Liver (tissue), 9 donors: Measurements from ENCODE around the gene TMEM179. TPM values are rescaled to one million over a fixed set of nuclear protein-coding genes. Genes with fewer than 3 reads are reported as not detected.

Experiments used
- DNase-seq: peaks from one replicate; pipeline ENCODE4 v3.0.0-alpha.2; 2017; ENCODE audit warnings: low spot score
- H3K27ac ChIP-seq, 2 donors: one replicate each; pipeline ENCODE4 v1.7.0; 2013; ENCODE audit warnings: inconsistent platforms in 2 of 2, low read length in 2 of 2, control low read depth in 1 of 2, low read depth in 1 of 2, mild to moderate bottlenecking in 1 of 2
- H3K27me3 ChIP-seq, 4 donors: one replicate each; pipeline versions ENCODE4 v1.6.1 to v1.7.0; 2013; ENCODE audit warnings: low read length in 3 of 4, inconsistent platforms in 1 of 4, mild to moderate bottlenecking in 1 of 4, moderate library complexity in 1 of 4; ENCODE audit not compliant: control insufficient read depth in 4 of 4, insufficient read depth in 4 of 4
- H3K36me3 ChIP-seq, 4 donors: one replicate each; pipeline versions ENCODE4 v1.6.1 to v1.7.0; 2013; ENCODE audit warnings: low read length in 3 of 4, mild to moderate bottlenecking in 3 of 4, low read depth in 1 of 4, moderate library complexity in 1 of 4; ENCODE audit not compliant: control insufficient read depth in 4 of 4, insufficient read depth in 3 of 4
- H3K4me1 ChIP-seq, 4 donors: one replicate each; pipeline versions ENCODE4 v1.6.1 to v1.7.0; 2013; ENCODE audit warnings: low read length in 3 of 4, mild to moderate bottlenecking in 3 of 4, moderate library complexity in 1 of 4; ENCODE audit not compliant: control insufficient read depth in 4 of 4, insufficient read depth in 4 of 4
- H3K4me3 ChIP-seq, 3 donors: one replicate each; pipeline versions ENCODE4 v1.6.1 to v1.7.0; 2013; ENCODE audit warnings: low read length in 3 of 3, control low read depth in 1 of 3, low read depth in 1 of 3, mild to moderate bottlenecking in 1 of 3
- H3K9ac ChIP-seq, 2 donors: one replicate each; pipeline ENCODE4 v1.7.0; 2013; ENCODE audit warnings: low read length in 2 of 2, mild to moderate bottlenecking in 2 of 2, moderate library complexity in 2 of 2, control low read depth in 1 of 2, low read depth in 1 of 2
- H3K9me3 ChIP-seq, 4 donors: one replicate each; pipeline versions ENCODE4 v1.6.1 to v1.7.0; 2013; ENCODE audit warnings: low read length in 3 of 4; ENCODE audit not compliant: control insufficient read depth in 4 of 4
- ATF3 ChIP-seq: IDR thresholded peaks from 2 replicates; pipeline ENCODE4 v1.6.1; 2016; ENCODE audit warnings: antibody characterized with exemption
- CTCF ChIP-seq: fragments of 150-350 bp; IDR thresholded peaks from 2 replicates; pipeline ENCODE4 v1.5.1; 2017; ENCODE audit warnings: improper control_type of control experiment, low read depth, low read length; ENCODE audit not compliant: missing input control
- EGR1 ChIP-seq, 2 donors: IDR thresholded peaks; 2 replicates each; pipeline ENCODE4 v1.6.1; 2016 to 2018; ENCODE audit warnings: antibody characterized with exemption in 2 of 2, low read depth in 2 of 2
- FOXA1 ChIP-seq: IDR thresholded peaks from 2 replicates; pipeline ENCODE4 v1.6.1; 2016; ENCODE audit warnings: antibody characterized with exemption
- FOXA2 ChIP-seq: IDR thresholded peaks from 2 replicates; pipeline ENCODE4 v1.6.1; 2016; ENCODE audit warnings: antibody characterized with exemption
- GABPA ChIP-seq, 2 donors: IDR thresholded peaks in 1 of 2; conservative IDR thresholded peaks in 1 of 2; 2 replicates each; pipeline ENCODE4 v1.6.1; 2016; ENCODE audit warnings: antibody characterized with exemption in 2 of 2, mild to moderate bottlenecking in 1 of 2, moderate library complexity in 1 of 2
- HNF4A ChIP-seq, 2 donors: conservative IDR thresholded peaks; 2 replicates each; pipeline ENCODE4 v1.6.1; 2016; ENCODE audit warnings: antibody characterized with exemption in 2 of 2, mild to moderate bottlenecking in 2 of 2
- HNF4G ChIP-seq: IDR thresholded peaks from 2 replicates; pipeline ENCODE4 v1.6.1; 2016; ENCODE audit warnings: antibody characterized with exemption
- JUND ChIP-seq, 2 donors: IDR thresholded peaks; 2 replicates each; pipeline ENCODE4 v1.6.1; 2016; ENCODE audit warnings: antibody characterized with exemption in 2 of 2
- MAX ChIP-seq: IDR thresholded peaks from 2 replicates; pipeline ENCODE4 v1.6.1; 2016; ENCODE audit warnings: antibody characterized with exemption
- NR2F2 ChIP-seq: IDR thresholded peaks from 2 replicates; pipeline ENCODE4 v1.6.1; 2016; ENCODE audit warnings: antibody characterized with exemption
- RAD21 ChIP-seq, 2 donors: IDR thresholded peaks; 2 replicates each; pipeline ENCODE4 v1.6.1; 2016; ENCODE audit warnings: antibody characterized with exemption in 2 of 2, mild to moderate bottlenecking in 2 of 2
- REST ChIP-seq: IDR thresholded peaks from 2 replicates; pipeline ENCODE4 v1.6.1; 2016; ENCODE audit warnings: antibody characterized with exemption, mild to moderate bottlenecking
- RXRA ChIP-seq, 2 donors: IDR thresholded peaks; 2 replicates each; pipeline ENCODE4 v1.6.1; 2017 to 2018; ENCODE audit warnings: antibody characterized with exemption in 2 of 2, mild to moderate bottlenecking in 1 of 2
- SP1 ChIP-seq: IDR thresholded peaks from 2 replicates; pipeline ENCODE4 v1.6.1; 2018; ENCODE audit warnings: antibody characterized with exemption, mild to moderate bottlenecking
- TAF1 ChIP-seq: conservative IDR thresholded peaks from 2 replicates; pipeline ENCODE4 v1.6.1; 2016; ENCODE audit warnings: antibody characterized with exemption, mild to moderate bottlenecking
- YY1 ChIP-seq: IDR thresholded peaks from 2 replicates; pipeline ENCODE4 v1.6.1; 2016; ENCODE audit warnings: antibody characterized with exemption, mild to moderate bottlenecking
- WGBS: extraction: QIAGEN DNeasy Blood & Tissue Kit; methylation state at CpG from one replicate; pipeline ENCODE4 v1.1.7; 2013; 5-methylcytosine and 5-hydroxymethylcytosine counted together
- polyA plus RNA-seq, 2 donors: library from polyadenylated mRNA; stranded (reverse) in 1 of 2; unstranded in 1 of 2; fragments of 200-250 nt in 1 of 2; fragments of >200 nt in 1 of 2; fragmentation: Nextera tagmentation in 1 of 2; extraction: Ambion mirVana in 1 of 2; gene quantifications; one replicate each; pipeline versions ENCODE4 v1.2.1 to v1.2.3, GENCODE V29; 2013 to 2015
- total RNA-seq, 2 donors: library from RNA; depleted of rRNA; stranded (reverse); fragments of >200 nt; gene quantifications; one replicate each; pipeline ENCODE4 v1.2.3, GENCODE V29; 2014
- TF ChIP-seq, protein P1 (sequence below): IDR thresholded peaks from 2 replicates; pipeline ENCODE4 v1.6.1; 2016; ENCODE audit warnings: antibody characterized with exemption
- donor health status: healthy.
- donor health status: healthy.
- donor health status: healthy.
- donor health status: healthy.
- donor health status: healthy.

The TMEM179 gene
- total and polyA plus RNA-seq, 4 donors = 0.12 to 0.37 TPM; not detected in 2

GRCh38 chr14:104559028-104559803 is 45.4 kb downstream of the TMEM179 start:
- TF ChIP-seq ATF3 (no peak), EGR1 (IDR thresholded peaks at IDR 0.05; ENCODE audit: low read depth in 2 of 2) (no peak), HNF4G (no peak), NR2F2 (no peak), RXRA (IDR thresholded peaks at IDR 0.05) (no peak), JUND (IDR thresholded peaks at IDR 0.05) (no peak), RAD21 (IDR thresholded peaks at IDR 0.05) (no peak), SP1 (no peak), TAF1 (no peak), MAX (no peak)
- no peaks in the 10 kb centered on the region for H3K9me3 ChIP-seq
- peaks cover 0 to 3% (median under 1%) of the 10 kb centered on the region in 4 donors for H3K4me1 ChIP-seq
- 65% methylated on average over 15 of the region's 15 CpGs for WGBS
- no peak overlapping the region for H3K27ac ChIP-seq
- H3K27me3 ChIP-seq = no peaks in the 10 kb centered on the region
- no peak for DNase-seq
- no peak overlapping the region for H3K4me3 ChIP-seq
- no peaks in the 10 kb centered on the region for H3K36me3 ChIP-seq
- H3K9ac ChIP-seq = no peak overlapping the region

GRCh38 chr14:104558231-104559027 is 46.1 kb downstream of the TMEM179 start:
- H3K4me3 ChIP-seq = no peak overlapping the region
- H3K9ac ChIP-seq = no peak overlapping the region
- H3K27me3 ChIP-seq = peaks cover 0 to 6% (median 0%) of the 10 kb centered on the region in 4 donors
- WGBS = 88% methylated on average over 16 of the region's 16 CpGs
- DNase-seq = no peak
- TF ChIP-seq JUND (IDR thresholded peaks at IDR 0.05) (no peak), FOXA1 (no peak), NR2F2 (no peak), CTCF (no peak), RAD21 (IDR thresholded peaks at IDR 0.05) (no peak), GABPA (IDR thresholded peaks at IDR 0.05 in 1 of 2, conservative IDR thresholded peaks at IDR 0.05 in 1 of 2) (no peak), ATF3 (no peak), RXRA (IDR thresholded peaks at IDR 0.05) (no peak), HNF4G (no peak), YY1 (no peak), EGR1 (IDR thresholded peaks at IDR 0.05; ENCODE audit: low read depth in 2 of 2) (no peak), MAX (no peak), REST (no peak), SP1 (no peak), TAF1 (no peak), HNF4A (conservative IDR thresholded peaks at IDR 0.05) (no peak), FOXA2 (no peak)
- TF ChIP-seq, protein P1, sequence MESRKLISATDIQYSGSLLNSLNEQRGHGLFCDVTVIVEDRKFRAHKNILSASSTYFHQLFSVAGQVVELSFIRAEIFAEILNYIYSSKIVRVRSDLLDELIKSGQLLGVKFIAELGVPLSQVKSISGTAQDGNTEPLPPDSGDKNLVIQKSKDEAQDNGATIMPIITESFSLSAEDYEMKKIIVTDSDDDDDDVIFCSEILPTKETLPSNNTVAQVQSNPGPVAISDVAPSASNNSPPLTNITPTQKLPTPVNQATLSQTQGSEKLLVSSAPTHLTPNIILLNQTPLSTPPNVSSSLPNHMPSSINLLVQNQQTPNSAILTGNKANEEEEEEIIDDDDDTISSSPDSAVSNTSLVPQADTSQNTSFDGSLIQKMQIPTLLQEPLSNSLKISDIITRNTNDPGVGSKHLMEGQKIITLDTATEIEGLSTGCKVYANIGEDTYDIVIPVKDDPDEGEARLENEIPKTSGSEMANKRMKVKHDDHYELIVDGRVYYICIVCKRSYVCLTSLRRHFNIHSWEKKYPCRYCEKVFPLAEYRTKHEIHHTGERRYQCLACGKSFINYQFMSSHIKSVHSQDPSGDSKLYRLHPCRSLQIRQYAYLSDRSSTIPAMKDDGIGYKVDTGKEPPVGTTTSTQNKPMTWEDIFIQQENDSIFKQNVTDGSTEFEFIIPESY = no peak
- no peaks in the 10 kb centered on the region for H3K9me3 ChIP-seq
- H3K4me1 ChIP-seq = no peaks in the 10 kb centered on the region
- no peak overlapping the region for H3K27ac ChIP-seq
- no peaks in the 10 kb centered on the region for H3K36me3 ChIP-seq
